K562 (cell line): ENCODE results near the gene TMEM222. TPM values are rescaled to one million over a fixed set of nuclear protein-coding genes. Genes with fewer than 3 reads are reported as not detected.

ENCODE experiments used
- ATF7 ChIP-seq: fragments of 450-650 bp; IDR thresholded peaks from 2 replicates; pipeline ENCODE4 v1.7.1; 2014; ENCODE audit warnings: mild to moderate bottlenecking, moderate library complexity
- CBFB ChIP-seq: sonication (generic); formaldehyde crosslinking; IDR thresholded peaks from 2 replicates; pipeline ENCODE4 v1.4.0; 2020; ENCODE audit warnings: mild to moderate bottlenecking, missing genetic modification reagents
- CHD4 ChIP-seq: fragments of 200-600 bp; sonication (generic); IDR thresholded peaks from 3 replicates; pipeline ENCODE4 v1.6.1; 2012; ENCODE audit warnings: low read depth, mild to moderate bottlenecking, mixed read lengths, low read length, inconsistent platforms; ENCODE audit not compliant: insufficient read depth, insufficient replicate concordance, poor library complexity, severe bottlenecking
- ELF1 ChIP-seq: fragments of 200-800 bp; sonication (Bioruptor generic); IDR thresholded peaks from 2 replicates; pipeline ENCODE4 v1.6.1; 2016; ENCODE audit warnings: missing genetic modification characterization, missing compliant biosample characterization
- L3MBTL2 ChIP-seq: fragments of 450-650 bp; IDR thresholded peaks from 2 replicates; pipeline ENCODE4 v1.6.1; 2016; ENCODE audit warnings: mild to moderate bottlenecking, moderate library complexity
- MEIS2 ChIP-seq: fragments of 450-650 bp; IDR thresholded peaks from 2 replicates; pipeline ENCODE4 v1.6.1; 2014; ENCODE audit warnings: mild to moderate bottlenecking; ENCODE audit not compliant: partially characterized antibody
- TGIF2 ChIP-seq: sonication (generic); formaldehyde crosslinking; IDR thresholded peaks from 2 replicates; pipeline ENCODE4 v1.8.1; 2022; ENCODE audit warnings: mild to moderate bottlenecking, missing genetic modification reagents, moderate library complexity
- TRIM24 ChIP-seq, 2 experiments: fragments of 450-650 bp; IDR thresholded peaks; 2 replicates each; pipeline ENCODE4 v1.6.1; 2016
- XRCC3 ChIP-seq: fragments of 450-650 bp; IDR thresholded peaks from 2 replicates; pipeline ENCODE4 v1.6.1; 2017; ENCODE audit warnings: mild to moderate bottlenecking, moderate library complexity
- ZFPM2 ChIP-seq: fragments of 250-450 bp; sonication (Bioruptor Pico); IDR thresholded peaks from 2 replicates; pipeline ENCODE4 v1.5.1; 2022; ENCODE audit warnings: mild to moderate bottlenecking
- ZFX ChIP-seq: sonication (generic); formaldehyde crosslinking; IDR thresholded peaks from 2 replicates; pipeline ENCODE4 v1.8.0; 2022; ENCODE audit warnings: mild to moderate bottlenecking, missing genetic modification reagents, moderate library complexity
- ZNF263 ChIP-seq: sonication (generic); formaldehyde crosslinking; IDR thresholded peaks from 2 replicates; pipeline ENCODE4 v1.8.0; 2022; ENCODE audit warnings: mild to moderate bottlenecking, missing genetic modification reagents, borderline replicate concordance
- ZNF3 ChIP-seq: fragments of 250-450 bp; sonication (Bioruptor Pico); IDR thresholded peaks from 2 replicates; pipeline ENCODE4 v1.5.0; 2021; ENCODE audit warnings: mild to moderate bottlenecking, moderate library complexity
- ZNF717 ChIP-seq: fragments of 250-450 bp; sonication (Bioruptor Pico); IDR thresholded peaks from 2 replicates; pipeline ENCODE4 v1.5.0; 2021
- polyA plus RNA-seq, 8 experiments: library from polyadenylated mRNA; depleted of rRNA in 4 of 8; stranded (reverse) in 5 of 8; unstranded in 3 of 8; fragments of >200 nt; fragmentation: Nextera tagmentation in 2 of 8; fragmentation: Illumina TruSeq in 1 of 8; extraction: Ambion mirVana in 2 of 8; extraction: Trizol in 1 of 8; gene quantifications; 2 replicates each; pipeline versions ENCODE4 v1.2.1 to v1.2.3, GENCODE V29; 2011 to 2014; ENCODE audit warnings: inconsistent platforms in 1 of 8, missing spikeins in 1 of 8
- total RNA-seq, 7 experiments: library from RNA; depleted of rRNA in 6 of 7; stranded (reverse); fragments of >200 nt in 6 of 7; fragmentation: Illumina TruSeq in 2 of 7; extraction: Trizol in 2 of 7; gene quantifications; 2 replicates each; pipeline versions ENCODE4 v1.2.1 to v1.2.3, GENCODE V29; 2011 to 2021; ENCODE audit warnings: low replicate concordance in 1 of 7
- TF ChIP-seq, protein P1 (sequence below): fragments of 200-800 bp; sonication (Bioruptor generic); IDR thresholded peaks from 2 replicates; pipeline ENCODE4 v1.6.1; 2017; ENCODE audit warnings: missing genetic modification characterization, missing compliant biosample characterization
- TF ChIP-seq, protein P2 (sequence below): IDR thresholded peaks from 2 replicates; pipeline ENCODE4 v1.6.1; 2016; ENCODE audit warnings: missing genetic modification characterization, missing compliant biosample characterization
- TF ChIP-seq, protein P3 (sequence below): fragments of 450-650 bp; formaldehyde crosslinking; IDR thresholded peaks from 2 replicates; pipeline ENCODE4 v1.4.0; 2022; ENCODE audit warnings: missing genetic modification characterization
- TF ChIP-seq, protein P4 (sequence below): fragments of 450-650 bp; formaldehyde crosslinking; IDR thresholded peaks from 2 replicates; pipeline ENCODE4 v1.4.0; 2020; ENCODE audit warnings: mild to moderate bottlenecking, mixed read lengths

The TMEM222 gene
- total and polyA plus RNA-seq, 9 of the 15 experiments (the other 6 are each of a cell fraction or from before 2014, with no cell fraction given), result 6.9 to 48.0 (median 32.8) TPM

DNA sequence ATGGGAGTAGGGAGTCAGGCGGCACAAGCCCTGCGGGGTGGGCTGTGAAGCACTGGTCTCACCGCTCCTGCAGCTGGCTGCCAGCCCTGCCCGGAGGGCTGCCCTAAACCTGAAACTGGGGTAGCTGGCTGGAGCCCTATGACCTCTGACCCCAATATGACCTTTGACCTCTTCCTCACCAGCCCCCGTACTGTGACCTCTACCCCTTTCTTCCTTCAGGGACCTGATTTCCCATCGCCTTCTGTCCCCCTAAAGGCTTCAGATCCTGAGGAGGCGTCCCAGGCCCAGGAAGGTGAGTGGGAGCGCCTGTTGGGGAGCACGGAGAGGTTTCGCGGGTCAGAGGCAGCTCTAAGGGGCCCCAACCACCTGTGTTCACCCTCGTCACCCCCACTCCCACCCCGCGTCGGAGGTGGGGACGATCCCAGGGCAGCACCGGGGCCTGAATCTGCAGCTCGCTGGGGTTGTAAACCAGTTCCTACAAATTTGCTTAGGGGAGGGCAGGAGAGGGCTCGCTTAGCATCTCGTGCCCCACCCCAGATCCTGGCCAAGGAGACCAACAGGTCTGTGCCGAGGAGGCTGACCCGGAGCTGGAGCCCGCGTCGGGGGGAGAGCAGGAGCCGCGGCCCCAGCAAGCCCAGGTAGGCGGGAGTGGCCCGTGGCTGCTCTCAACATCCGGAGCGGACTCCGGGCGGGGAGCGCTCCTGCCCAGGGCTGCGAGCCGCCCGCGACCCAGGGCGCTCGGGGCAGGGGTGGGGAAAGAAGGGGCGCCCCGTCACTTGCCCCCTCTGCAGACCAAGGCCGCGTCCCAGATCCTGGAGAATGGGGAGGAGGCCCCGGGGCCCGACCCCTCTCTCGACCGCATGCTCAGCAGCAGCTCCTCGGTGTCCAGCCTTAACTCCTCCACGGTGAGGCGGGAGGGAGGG lies 27.2 kb downstream of the TMEM222 start (continued):
- TF ChIP-seq, protein P1, sequence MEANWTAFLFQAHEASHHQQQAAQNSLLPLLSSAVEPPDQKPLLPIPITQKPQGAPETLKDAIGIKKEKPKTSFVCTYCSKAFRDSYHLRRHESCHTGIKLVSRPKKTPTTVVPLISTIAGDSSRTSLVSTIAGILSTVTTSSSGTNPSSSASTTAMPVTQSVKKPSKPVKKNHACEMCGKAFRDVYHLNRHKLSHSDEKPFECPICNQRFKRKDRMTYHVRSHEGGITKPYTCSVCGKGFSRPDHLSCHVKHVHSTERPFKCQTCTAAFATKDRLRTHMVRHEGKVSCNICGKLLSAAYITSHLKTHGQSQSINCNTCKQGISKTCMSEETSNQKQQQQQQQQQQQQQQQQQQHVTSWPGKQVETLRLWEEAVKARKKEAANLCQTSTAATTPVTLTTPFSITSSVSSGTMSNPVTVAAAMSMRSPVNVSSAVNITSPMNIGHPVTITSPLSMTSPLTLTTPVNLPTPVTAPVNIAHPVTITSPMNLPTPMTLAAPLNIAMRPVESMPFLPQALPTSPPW (CRISPR knock-in tag), result peak; percentile 53; the same call in 1 of the 2 replicates
- TF ChIP-seq ATF7 (no peak), CHD4 (no peak), ZNF3 (CRISPR knock-in tag) (no peak), TRIM24 (IDR thresholded peaks at IDR 0.05) (no peak), CBFB (no peak), XRCC3 (no peak), TGIF2 (CRISPR knock-in tag) (0 out of 2 replicates have a peak, but pooled peaks have one; percentile 45), L3MBTL2 (peak; percentile 29; the same call in 1 of the 2 replicates), ZFPM2 (CRISPR knock-in tag) (no peak), MEIS2 (no peak), ZFX (CRISPR knock-in tag) (peak; percentile 44), ZNF717 (CRISPR knock-in tag) (no peak), ELF1 (tag) (no peak), ZNF263 (CRISPR knock-in tag) (peak; percentile 96)
- TF ChIP-seq, protein P2, sequence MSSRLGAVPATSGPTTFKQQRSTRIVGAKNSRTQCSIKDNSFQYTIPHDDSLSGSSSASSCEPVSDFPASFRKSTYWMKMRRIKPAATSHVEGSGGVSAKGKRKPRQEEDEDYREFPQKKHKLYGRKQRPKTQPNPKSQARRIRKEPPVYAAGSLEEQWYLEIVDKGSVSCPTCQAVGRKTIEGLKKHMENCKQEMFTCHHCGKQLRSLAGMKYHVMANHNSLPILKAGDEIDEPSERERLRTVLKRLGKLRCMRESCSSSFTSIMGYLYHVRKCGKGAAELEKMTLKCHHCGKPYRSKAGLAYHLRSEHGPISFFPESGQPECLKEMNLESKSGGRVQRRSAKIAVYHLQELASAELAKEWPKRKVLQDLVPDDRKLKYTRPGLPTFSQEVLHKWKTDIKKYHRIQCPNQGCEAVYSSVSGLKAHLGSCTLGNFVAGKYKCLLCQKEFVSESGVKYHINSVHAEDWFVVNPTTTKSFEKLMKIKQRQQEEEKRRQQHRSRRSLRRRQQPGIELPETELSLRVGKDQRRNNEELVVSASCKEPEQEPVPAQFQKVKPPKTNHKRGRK (tag), result no peak
- TF ChIP-seq, protein P3, sequence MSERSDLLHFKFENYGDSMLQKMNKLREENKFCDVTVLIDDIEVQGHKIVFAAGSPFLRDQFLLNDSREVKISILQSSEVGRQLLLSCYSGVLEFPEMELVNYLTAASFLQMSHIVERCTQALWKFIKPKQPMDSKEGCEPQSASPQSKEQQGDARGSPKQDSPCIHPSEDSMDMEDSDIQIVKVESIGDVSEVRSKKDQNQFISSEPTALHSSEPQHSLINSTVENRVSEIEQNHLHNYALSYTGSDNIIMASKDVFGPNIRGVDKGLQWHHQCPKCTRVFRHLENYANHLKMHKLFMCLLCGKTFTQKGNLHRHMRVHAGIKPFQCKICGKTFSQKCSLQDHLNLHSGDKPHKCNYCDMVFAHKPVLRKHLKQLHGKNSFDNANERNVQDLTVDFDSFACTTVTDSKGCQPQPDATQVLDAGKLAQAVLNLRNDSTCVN (CRISPR knock-in tag), result no peak
- TF ChIP-seq, protein P4, sequence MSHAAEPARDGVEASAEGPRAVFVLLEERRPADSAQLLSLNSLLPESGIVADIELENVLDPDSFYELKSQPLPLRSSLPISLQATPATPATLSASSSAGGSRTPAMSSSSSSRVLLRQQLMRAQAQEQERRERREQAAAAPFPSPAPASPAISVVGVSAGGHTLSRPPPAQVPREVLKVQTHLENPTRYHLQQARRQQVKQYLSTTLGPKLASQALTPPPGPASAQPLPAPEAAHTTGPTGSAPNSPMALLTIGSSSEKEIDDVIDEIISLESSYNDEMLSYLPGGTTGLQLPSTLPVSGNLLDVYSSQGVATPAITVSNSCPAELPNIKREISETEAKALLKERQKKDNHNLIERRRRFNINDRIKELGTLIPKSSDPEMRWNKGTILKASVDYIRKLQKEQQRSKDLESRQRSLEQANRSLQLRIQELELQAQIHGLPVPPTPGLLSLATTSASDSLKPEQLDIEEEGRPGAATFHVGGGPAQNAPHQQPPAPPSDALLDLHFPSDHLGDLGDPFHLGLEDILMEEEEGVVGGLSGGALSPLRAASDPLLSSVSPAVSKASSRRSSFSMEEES (CRISPR knock-in tag), result no peak
